Epithelial cell of prostate (primary cell): ENCODE data around the gene SKIC8.

ENCODE experiments used
- DNase-seq: peaks from one replicate; pipeline ENCODE4 v3.0.0-alpha.2; 2011; ENCODE audit warnings: low read depth, low spot score
- H3K27ac ChIP-seq: fragments of 450-650 bp; 2 replicates; pipeline ENCODE4 v1.5.1; 2017; ENCODE audit warnings: mild to moderate bottlenecking

Gene SKIC8

DNA sequence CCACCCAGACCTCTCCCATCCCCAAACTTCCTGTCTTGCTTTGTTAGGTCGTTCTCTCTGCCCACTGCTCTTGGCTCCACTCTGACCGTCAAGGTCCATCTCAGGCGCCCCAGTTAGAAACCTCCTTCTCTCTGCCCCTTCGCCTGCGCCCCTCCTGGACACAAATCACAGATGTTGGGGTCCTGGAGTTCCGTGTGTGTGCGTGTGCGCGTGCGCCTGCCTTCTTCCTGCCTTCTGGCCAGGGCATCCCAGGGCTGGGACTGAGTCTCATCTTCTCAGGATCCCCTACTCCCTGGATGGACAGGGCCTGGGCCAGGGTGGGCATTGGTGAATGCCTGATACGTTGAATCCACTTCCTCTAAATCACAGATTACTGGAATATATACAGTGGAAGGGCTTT lies 65.9 kb downstream of the SKIC8 start:
- no peak overlapping the region for H3K27ac ChIP-seq
- DNase-seq: no peak
